ENCODE measurements around the gene PTCSC3. TPM values are rescaled to one million over a fixed set of nuclear protein-coding genes. Genes with fewer than 3 reads are reported as not detected.

Gene PTCSC3
- total RNA-seq, 1 experiment from 2014 or later, result not detected

DNA sequence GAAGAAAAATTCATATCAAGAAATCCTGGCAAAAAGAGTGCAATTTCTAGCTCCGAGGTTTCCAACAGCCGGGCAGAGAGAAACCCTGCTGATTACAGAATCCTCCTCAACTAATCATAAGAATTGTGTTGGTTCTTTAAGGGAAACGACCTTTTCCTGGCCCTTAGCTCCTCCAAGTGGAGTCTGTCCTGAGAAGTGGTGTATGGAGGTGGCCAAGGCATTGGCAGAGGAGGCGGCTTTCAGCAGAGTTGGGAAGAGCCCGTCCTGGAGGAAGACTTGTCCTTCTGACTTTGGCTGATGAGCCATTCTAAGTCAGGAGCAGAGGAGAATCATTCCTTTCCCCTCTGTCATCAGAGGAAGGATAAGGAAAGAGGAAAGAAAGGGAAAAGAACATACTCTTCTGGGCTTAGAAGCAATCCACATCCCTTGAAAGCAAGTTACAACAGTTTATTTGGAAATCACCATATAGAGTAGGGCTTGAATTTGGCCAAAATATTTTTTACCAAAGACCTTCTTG lies 46.5 kb upstream of the PTCSC3 start:
- CTCF ChIA-PET, result no interaction called here
- Histone ChIP-seq H3K4me1 (ENCODE audit: control insufficient read depth, insufficient read depth, low read length) (no peaks in the 10 kb centered on the region), H3K27ac (ENCODE audit: low read length) (no peak overlapping the region), H3K36me3 (ENCODE audit: control insufficient read depth, insufficient read depth, low read length) (no peaks in the 10 kb centered on the region), H3K4me3 (ENCODE audit: low read depth in 2 of 2, low read length in 2 of 2) (no peak overlapping the region), H3K27me3 (ENCODE audit: control insufficient read depth, insufficient read depth, low read length) (0 out of 2 replicates have a peak, but pooled peaks cover 2% of the 10 kb centered on the region), H3K9me3 (ENCODE audit: control insufficient read depth, insufficient read depth, low read depth, low read length) (no peaks in the 10 kb centered on the region)
- in situ Hi-C loops (cut with HindIII; ENCODE audit: low pct_unique_long_range_greater_than_20kb, low sequenced_read_pairs), result no loop called here
- POLR2A ChIA-PET, result no interaction called here
- intact Hi-C loops (cut with micrococcal nuclease; ENCODE audit: unreplicated experiment), result no loop called here
- TF ChIP-seq REST (IDR thresholded peaks at IDR 0.05; ENCODE audit: insufficient read depth in 1 of 2, low read depth in 2 of 2, low read length in 1 of 2) (no peak), TCF7L2 (IDR thresholded peaks at IDR 0.05; ENCODE audit: low read depth, low read length) (no peak), SIN3A (IDR thresholded peaks at IDR 0.05; ENCODE audit: borderline replicate concordance, insufficient read depth, low read depth, low read length) (no peak), POLR2AphosphoS5 (IDR thresholded peaks at IDR 0.05; ENCODE audit: low read depth, low read length) (no peak), CTCF (IDR thresholded peaks at IDR 0.05) (no peak)
- no TSS peak for BruUV-seq (replicated peaks)
- ATAC-seq (no peak), DNase-seq (ENCODE audit: low read depth, low spot score) (no peak)

DNA sequence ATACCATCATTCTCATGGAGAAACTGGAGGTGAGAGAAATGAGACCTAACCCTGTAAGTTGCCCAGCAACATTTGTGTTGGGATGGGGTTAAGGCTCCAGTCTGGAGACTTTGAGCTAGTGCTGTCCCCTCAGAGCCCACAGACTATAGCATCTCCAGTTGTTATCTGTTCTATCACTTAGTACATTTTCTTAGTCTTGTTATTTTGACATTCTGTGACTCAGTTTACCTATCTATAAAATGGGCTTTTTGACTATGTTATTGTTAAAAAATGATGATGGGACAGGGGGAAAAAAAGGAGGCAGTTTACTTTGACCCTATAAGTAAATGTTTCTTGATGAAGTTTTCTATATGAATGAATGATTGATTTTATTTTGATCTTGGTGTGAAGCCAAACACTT lies 45.8 kb upstream of the PTCSC3 start:
- intact Hi-C loops (cut with micrococcal nuclease; ENCODE audit: unreplicated experiment) (no loop called here), in situ Hi-C loops (cut with HindIII; ENCODE audit: low pct_unique_long_range_greater_than_20kb, low sequenced_read_pairs) (no loop called here)
- no peak overlapping the region for H3K4me3 ChIP-seq (ENCODE audit: low read depth in 2 of 2, low read length in 2 of 2)
- H3K36me3 ChIP-seq (ENCODE audit: control insufficient read depth, insufficient read depth, low read length), result no peaks in the 10 kb centered on the region
- peaks cover 2% of the 10 kb centered on the region; the same call in 1 of the 2 replicates for H3K27me3 ChIP-seq (ENCODE audit: control insufficient read depth, insufficient read depth, low read length)
- H3K27ac ChIP-seq (ENCODE audit: low read length), result no peak overlapping the region
- no peak for DNase-seq (ENCODE audit: low read depth, low spot score)
- no TSS peak for BruUV-seq (replicated peaks)
- ATAC-seq, result no peak
- no peaks in the 10 kb centered on the region for H3K9me3 ChIP-seq (ENCODE audit: control insufficient read depth, insufficient read depth, low read depth, low read length)
- POLR2A ChIA-PET, result no interaction called here
- H3K4me1 ChIP-seq (ENCODE audit: control insufficient read depth, insufficient read depth, low read length), result no peaks in the 10 kb centered on the region
- CTCF ChIA-PET, result no interaction called here
- TF ChIP-seq REST (IDR thresholded peaks at IDR 0.05; ENCODE audit: insufficient read depth in 1 of 2, low read depth in 2 of 2, low read length in 1 of 2) (no peak), SIN3A (IDR thresholded peaks at IDR 0.05; ENCODE audit: borderline replicate concordance, insufficient read depth, low read depth, low read length) (no peak), CTCF (IDR thresholded peaks at IDR 0.05) (no peak), TCF7L2 (IDR thresholded peaks at IDR 0.05; ENCODE audit: low read depth, low read length) (no peak), POLR2AphosphoS5 (IDR thresholded peaks at IDR 0.05; ENCODE audit: low read depth, low read length) (no peak)

All from Panc1 (cell line).